HepG2 (cell line): Measurements from ENCODE around the gene LTA. TPM values are rescaled to one million over a fixed set of nuclear protein-coding genes. Genes with fewer than 3 reads are reported as not detected.

ENCODE experiments used
- ATRX ChIP-seq: sonication (generic); formaldehyde crosslinking; IDR thresholded peaks from 2 replicates; pipeline ENCODE4 v1.4.0; 2020; ENCODE audit warnings: missing genetic modification reagents, borderline replicate concordance
- BRCA1 ChIP-seq: sonication (generic); formaldehyde crosslinking; IDR thresholded peaks from 2 replicates; pipeline ENCODE4 v1.4.0; 2020; ENCODE audit warnings: missing genetic modification reagents
- FUBP1 ChIP-seq: sonication (generic); formaldehyde crosslinking; IDR thresholded peaks from 2 replicates; pipeline ENCODE4 v1.5.1; 2020; ENCODE audit warnings: missing genetic modification reagents, mild to moderate bottlenecking, borderline replicate concordance
- GZF1 ChIP-seq: sonication (generic); formaldehyde crosslinking; IDR thresholded peaks from 2 replicates; pipeline ENCODE4 v1.5.1; 2020; ENCODE audit warnings: mild to moderate bottlenecking, missing genetic modification reagents
- HIC2 ChIP-seq: sonication (generic); formaldehyde crosslinking; IDR thresholded peaks from 2 replicates; pipeline ENCODE4 v1.9.0; 2022; ENCODE audit warnings: low read depth, missing genetic modification reagents
- HMG20A ChIP-seq: IDR thresholded peaks from 2 replicates; pipeline ENCODE4 v1.6.1; 2016; ENCODE audit warnings: borderline replicate concordance
- IRF2 ChIP-seq: IDR thresholded peaks from 2 replicates; pipeline ENCODE4 v1.6.1; 2018; ENCODE audit warnings: missing genetic modification reagents, missing compliant biosample characterization
- KMT2B ChIP-seq: IDR thresholded peaks from 2 replicates; pipeline ENCODE4 v1.6.1; 2016; ENCODE audit warnings: missing genetic modification reagents, missing compliant biosample characterization
- MTERF4 ChIP-seq: sonication (generic); formaldehyde crosslinking; IDR thresholded peaks from 2 replicates; pipeline ENCODE4 v1.8.0; 2023; ENCODE audit warnings: mild to moderate bottlenecking, missing genetic modification reagents
- NFYB ChIP-seq: sonication (generic); formaldehyde crosslinking; IDR thresholded peaks from 2 replicates; pipeline ENCODE4 v1.4.0; 2020; ENCODE audit warnings: missing genetic modification reagents
- PHF20 ChIP-seq: sonication (generic); formaldehyde crosslinking; IDR thresholded peaks from 2 replicates; pipeline ENCODE4 v1.5.0; 2020; ENCODE audit warnings: mild to moderate bottlenecking, missing genetic modification reagents
- REL ChIP-seq: sonication (generic); formaldehyde crosslinking; conservative IDR thresholded peaks from 2 replicates; pipeline ENCODE4 v1.8.0; 2022; ENCODE audit warnings: mild to moderate bottlenecking, missing genetic modification reagents, moderate library complexity
- SNAI1 ChIP-seq: sonication (generic); formaldehyde crosslinking; IDR thresholded peaks from 2 replicates; pipeline ENCODE4 v1.5.0; 2020; ENCODE audit warnings: mild to moderate bottlenecking, missing genetic modification reagents, borderline replicate concordance
- TARDBP ChIP-seq: sonication (generic); formaldehyde crosslinking; IDR thresholded peaks from 2 replicates; pipeline ENCODE4 v1.8.0; 2022; ENCODE audit warnings: mild to moderate bottlenecking, missing genetic modification reagents
- THAP11 ChIP-seq: IDR thresholded peaks from 2 replicates; pipeline ENCODE4 v1.6.1; 2016; ENCODE audit warnings: missing biosample characterization, missing genetic modification reagents
- UBTF ChIP-seq: sonication (generic); formaldehyde crosslinking; IDR thresholded peaks from 2 replicates; pipeline ENCODE4 v1.4.0; 2020; ENCODE audit warnings: mild to moderate bottlenecking, missing genetic modification reagents
- ZIK1 ChIP-seq: sonication (generic); formaldehyde crosslinking; IDR thresholded peaks from 2 replicates; pipeline ENCODE4 v1.5.0; 2020; ENCODE audit warnings: mild to moderate bottlenecking, low read depth, missing genetic modification reagents, borderline replicate concordance
- ZNF205 ChIP-seq: IDR thresholded peaks from 2 replicates; pipeline ENCODE4 v1.6.1; 2018; ENCODE audit warnings: missing biosample characterization, missing genetic modification reagents
- ZNF333 ChIP-seq: sonication (generic); formaldehyde crosslinking; IDR thresholded peaks from 2 replicates; pipeline ENCODE4 v1.4.0; 2020; ENCODE audit warnings: mild to moderate bottlenecking, missing genetic modification reagents, borderline replicate concordance
- ZNF580 ChIP-seq: IDR thresholded peaks from 2 replicates; pipeline ENCODE4 v1.6.1; 2016; ENCODE audit warnings: low read depth, borderline replicate concordance
- ZNF589 ChIP-seq: sonication (generic); formaldehyde crosslinking; conservative IDR thresholded peaks from 2 replicates; pipeline ENCODE4 v1.8.0; 2022; ENCODE audit warnings: mild to moderate bottlenecking, moderate library complexity, missing genetic modification reagents
- ZNF674 ChIP-seq: sonication (generic); formaldehyde crosslinking; IDR thresholded peaks from 2 replicates; pipeline ENCODE4 v1.5.0; 2020; ENCODE audit warnings: low read depth, mild to moderate bottlenecking, missing genetic modification reagents
- polyA plus RNA-seq, 8 experiments: library from polyadenylated mRNA; depleted of rRNA in 3 of 8; stranded (reverse) in 7 of 8; unstranded in 1 of 8; fragments of >200 nt; fragmentation: Illumina TruSeq in 4 of 8; extraction: Trizol in 4 of 8; gene quantifications; 2 replicates each; pipeline versions ENCODE4 v1.2.1 to v1.2.3, GENCODE V29; 2011 to 2016; ENCODE audit warnings: low read depth in 4 of 8, missing spikeins in 1 of 8, mixed read lengths in 1 of 8; ENCODE audit not compliant: insufficient read depth in 1 of 8
- total RNA-seq, 5 experiments: library from RNA; depleted of rRNA; stranded (reverse); fragments of >200 nt; fragmentation: Illumina TruSeq; extraction: Trizol; gene quantifications; 2 replicates each; pipeline ENCODE4 v1.2.3, GENCODE V29; 2016; ENCODE audit warnings: low read depth in 1 of 5

The LTA gene
- total and polyA plus RNA-seq, 2 of the 13 experiments (the other 11 are each of a cell fraction or from before 2014, with no cell fraction given) = 0.09 TPM; not detected in 1

GRCh38 chr6:31580807-31581433 lies 8.8 kb downstream of the LTA start (continued):
- 0 out of 2 replicates have a peak, but pooled peaks have one; percentile 84 for TF ChIP-seq MTERF4
- peak; percentile 73 for TF ChIP-seq THAP11 (CRISPR knock-in tag)
- peak; percentile 32 for TF ChIP-seq PHF20
- TF ChIP-seq ZNF674 (CRISPR knock-in tag) = no peak
- peak; percentile 52; the same call in 1 of the 2 replicates for TF ChIP-seq IRF2 (CRISPR knock-in tag)
- 0 out of 2 replicates have a peak, but pooled peaks have one; percentile 64 for TF ChIP-seq REL
- peak; percentile 73; the same call in 1 of the 2 replicates for TF ChIP-seq ZIK1 (CRISPR knock-in tag)
- TF ChIP-seq ZNF205 (CRISPR knock-in tag) = peak; percentile 94; the same call in 1 of the 2 replicates
- peak; percentile 75 for TF ChIP-seq KMT2B
- 0 out of 2 replicates have a peak, but pooled peaks have one; percentile 41 for TF ChIP-seq SNAI1
- peak; percentile 55; the same call in 1 of the 2 replicates for TF ChIP-seq TARDBP (CRISPR knock-in tag)
- TF ChIP-seq ZNF580 (CRISPR knock-in tag) = peak; percentile 83
- no peak for TF ChIP-seq NFYB
- 0 out of 2 replicates have a peak, but pooled peaks have one; percentile 60 for TF ChIP-seq ZNF589 (CRISPR knock-in tag)
- no peak for TF ChIP-seq ATRX (CRISPR knock-in tag)
- no peak for TF ChIP-seq FUBP1 (CRISPR knock-in tag)
- 0 out of 2 replicates have a peak, but pooled peaks have one; percentile 78 for TF ChIP-seq ZNF333
- TF ChIP-seq BRCA1 (CRISPR knock-in tag) = peak; percentile 36; the same call in 1 of the 2 replicates
- TF ChIP-seq HMG20A (CRISPR knock-in tag) = 0 out of 2 replicates have a peak, but pooled peaks have one; percentile 12
- TF ChIP-seq GZF1 (CRISPR knock-in tag) = 0 out of 2 replicates have a peak, but pooled peaks have one; percentile 26
- peak; percentile 90 for TF ChIP-seq UBTF (CRISPR knock-in tag)
- TF ChIP-seq HIC2 (CRISPR knock-in tag) = no peak; the same call in 1 of the 2 replicates
